SK-N-SH treated with all-trans-retinoic acid at 6 μM for 48 hours (cell line): ENCODE results near the gene HRH1.

ENCODE experiments used
- ATAC-seq: fragments of 200-7000 bp; cut with Tn5 transposase; 3 replicates; pipeline ENCODE4 v1.9.1; 2020; ENCODE audit warnings: mild to moderate bottlenecking, moderate library complexity
- ARNTL ChIP-seq: fragments of 450-650 bp; formaldehyde crosslinking; IDR thresholded peaks from 2 replicates; pipeline ENCODE4 v1.5.0; 2020; ENCODE audit warnings: low read depth, mild to moderate bottlenecking, moderate library complexity, borderline replicate concordance
- BACH2 ChIP-seq: fragments of 250-450 bp; sonication (Bioruptor Pico); IDR thresholded peaks from 2 replicates; pipeline ENCODE4 v1.9.0; 2021; ENCODE audit warnings: mild to moderate bottlenecking, borderline replicate concordance
- CSDC2 ChIP-seq: fragments of 250-450 bp; sonication (Bioruptor Pico); IDR thresholded peaks from 2 replicates; pipeline ENCODE4 v1.5.0; 2020; ENCODE audit warnings: mild to moderate bottlenecking, moderate library complexity
- GLIS3 ChIP-seq: fragments of 250-450 bp; sonication (Bioruptor Pico); IDR thresholded peaks from 2 replicates; pipeline ENCODE4 v1.5.0; 2020; ENCODE audit warnings: mild to moderate bottlenecking, moderate library complexity
- OSR1 ChIP-seq: fragments of 250-450 bp; sonication (Bioruptor Pico); IDR thresholded peaks from 2 replicates; pipeline ENCODE4 v1.8.0; 2022; ENCODE audit warnings: moderate library complexity, mild to moderate bottlenecking, inconsistent platforms
- PPARA ChIP-seq: fragments of 250-450 bp; sonication (Bioruptor Pico); IDR thresholded peaks from 2 replicates; pipeline ENCODE4 v1.5.0; 2020; ENCODE audit warnings: mild to moderate bottlenecking, borderline replicate concordance
- RARB ChIP-seq: fragments of 250-450 bp; sonication (Bioruptor Pico); IDR thresholded peaks from 2 replicates; pipeline ENCODE4 v1.8.0; 2021; ENCODE audit warnings: mild to moderate bottlenecking, moderate library complexity
- TCF4 ChIP-seq: fragments of 250-450 bp; sonication (Bioruptor Pico); IDR thresholded peaks from 2 replicates; pipeline ENCODE4 v1.8.0; 2021; ENCODE audit warnings: mild to moderate bottlenecking, moderate library complexity, borderline replicate concordance
- TOX ChIP-seq: fragments of 250-450 bp; sonication (Bioruptor Pico); IDR thresholded peaks from 2 replicates; pipeline ENCODE4 v1.8.0; 2021; ENCODE audit warnings: mild to moderate bottlenecking, moderate library complexity, borderline replicate concordance
- ZC3H10 ChIP-seq: fragments of 250-450 bp; sonication (Bioruptor Pico); IDR thresholded peaks from 2 replicates; pipeline ENCODE4 v1.5.1; 2021; ENCODE audit warnings: mild to moderate bottlenecking, moderate library complexity
- ZFP3 ChIP-seq: fragments of 250-450 bp; sonication (Bioruptor Pico); IDR thresholded peaks from 2 replicates; pipeline ENCODE4 v1.5.0; 2020; ENCODE audit warnings: mild to moderate bottlenecking, moderate library complexity
- ZFP30 ChIP-seq: fragments of 450-650 bp; formaldehyde crosslinking; IDR thresholded peaks from 2 replicates; pipeline ENCODE4 v1.5.0; 2022; ENCODE audit warnings: mild to moderate bottlenecking, moderate library complexity
- ZNF565 ChIP-seq: fragments of 450-650 bp; formaldehyde crosslinking; conservative IDR thresholded peaks from 2 replicates; pipeline ENCODE4 v1.5.0; 2020; ENCODE audit warnings: low read depth, mild to moderate bottlenecking, moderate library complexity
- ZNF70 ChIP-seq: fragments of 450-650 bp; formaldehyde crosslinking; IDR thresholded peaks from 2 replicates; pipeline ENCODE4 v1.5.0; 2020; ENCODE audit warnings: mild to moderate bottlenecking, moderate library complexity
- ZNF8 ChIP-seq: fragments of 450-650 bp; formaldehyde crosslinking; IDR thresholded peaks from 2 replicates; pipeline ENCODE4 v1.5.0; 2020; ENCODE audit warnings: mild to moderate bottlenecking, moderate library complexity
- TF ChIP-seq, protein P1 (sequence below): fragments of 250-450 bp; sonication (Bioruptor Pico); IDR thresholded peaks from 2 replicates; pipeline ENCODE4 v1.5.1; 2021; ENCODE audit warnings: mild to moderate bottlenecking, moderate library complexity
- TF ChIP-seq, protein P2 (sequence below): fragments of 250-450 bp; sonication (Bioruptor Pico); IDR thresholded peaks from 2 replicates; pipeline ENCODE4 v1.8.0; 2020; ENCODE audit warnings: mild to moderate bottlenecking, moderate library complexity, borderline replicate concordance
- TF ChIP-seq, protein P3 (sequence below): fragments of 250-450 bp; sonication (Bioruptor Pico); IDR thresholded peaks from 2 replicates; pipeline ENCODE4 v1.5.1; 2020; ENCODE audit warnings: low read depth, mild to moderate bottlenecking, moderate library complexity
- TF ChIP-seq, protein P4 (sequence below): fragments of 250-450 bp; sonication (Bioruptor Pico); IDR thresholded peaks from 2 replicates; pipeline ENCODE4 v1.8.0; 2021; ENCODE audit warnings: low read depth, mild to moderate bottlenecking, moderate library complexity, borderline replicate concordance

The HRH1 gene

DNA sequence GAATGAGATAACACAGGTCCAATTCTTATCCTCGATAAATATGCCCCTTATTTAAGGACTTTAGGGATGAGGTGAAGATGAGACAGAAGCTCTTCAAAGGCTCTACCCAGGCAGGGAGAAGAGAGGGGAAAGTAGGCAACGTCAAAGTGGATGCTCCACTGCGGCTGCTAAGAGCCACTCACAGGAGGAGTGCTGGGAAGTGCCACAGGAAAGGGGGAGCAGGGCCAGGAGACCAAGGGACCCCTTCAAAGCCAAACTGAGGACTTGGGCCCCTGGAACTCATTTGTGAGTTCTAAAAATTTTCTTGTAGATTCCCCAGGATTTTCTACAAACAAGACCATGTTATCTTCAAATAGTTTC, 70.6 kb downstream of the HRH1 start (continued):
- TF ChIP-seq, protein P1, sequence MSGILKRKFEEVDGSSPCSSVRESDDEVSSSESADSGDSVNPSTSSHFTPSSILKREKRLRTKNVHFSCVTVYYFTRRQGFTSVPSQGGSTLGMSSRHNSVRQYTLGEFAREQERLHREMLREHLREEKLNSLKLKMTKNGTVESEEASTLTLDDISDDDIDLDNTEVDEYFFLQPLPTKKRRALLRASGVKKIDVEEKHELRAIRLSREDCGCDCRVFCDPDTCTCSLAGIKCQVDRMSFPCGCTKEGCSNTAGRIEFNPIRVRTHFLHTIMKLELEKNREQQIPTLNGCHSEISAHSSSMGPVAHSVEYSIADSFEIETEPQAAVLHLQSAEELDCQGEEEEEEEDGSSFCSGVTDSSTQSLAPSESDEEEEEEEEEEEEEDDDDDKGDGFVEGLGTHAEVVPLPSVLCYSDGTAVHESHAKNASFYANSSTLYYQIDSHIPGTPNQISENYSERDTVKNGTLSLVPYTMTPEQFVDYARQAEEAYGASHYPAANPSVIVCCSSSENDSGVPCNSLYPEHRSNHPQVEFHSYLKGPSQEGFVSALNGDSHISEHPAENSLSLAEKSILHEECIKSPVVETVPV (CRISPR knock-in tag): no peak
- TF ChIP-seq, protein P2, sequence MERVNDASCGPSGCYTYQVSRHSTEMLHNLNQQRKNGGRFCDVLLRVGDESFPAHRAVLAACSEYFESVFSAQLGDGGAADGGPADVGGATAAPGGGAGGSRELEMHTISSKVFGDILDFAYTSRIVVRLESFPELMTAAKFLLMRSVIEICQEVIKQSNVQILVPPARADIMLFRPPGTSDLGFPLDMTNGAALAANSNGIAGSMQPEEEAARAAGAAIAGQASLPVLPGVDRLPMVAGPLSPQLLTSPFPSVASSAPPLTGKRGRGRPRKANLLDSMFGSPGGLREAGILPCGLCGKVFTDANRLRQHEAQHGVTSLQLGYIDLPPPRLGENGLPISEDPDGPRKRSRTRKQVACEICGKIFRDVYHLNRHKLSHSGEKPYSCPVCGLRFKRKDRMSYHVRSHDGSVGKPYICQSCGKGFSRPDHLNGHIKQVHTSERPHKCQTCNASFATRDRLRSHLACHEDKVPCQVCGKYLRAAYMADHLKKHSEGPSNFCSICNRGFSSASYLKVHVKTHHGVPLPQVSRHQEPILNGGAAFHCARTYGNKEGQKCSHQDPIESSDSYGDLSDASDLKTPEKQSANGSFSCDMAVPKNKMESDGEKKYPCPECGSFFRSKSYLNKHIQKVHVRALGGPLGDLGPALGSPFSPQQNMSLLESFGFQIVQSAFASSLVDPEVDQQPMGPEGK (CRISPR knock-in tag): no peak
- TF ChIP-seq PPARA (CRISPR knock-in tag) (no peak), ARNTL (no peak), ZNF70 (CRISPR knock-in tag) (no peak)

DNA sequence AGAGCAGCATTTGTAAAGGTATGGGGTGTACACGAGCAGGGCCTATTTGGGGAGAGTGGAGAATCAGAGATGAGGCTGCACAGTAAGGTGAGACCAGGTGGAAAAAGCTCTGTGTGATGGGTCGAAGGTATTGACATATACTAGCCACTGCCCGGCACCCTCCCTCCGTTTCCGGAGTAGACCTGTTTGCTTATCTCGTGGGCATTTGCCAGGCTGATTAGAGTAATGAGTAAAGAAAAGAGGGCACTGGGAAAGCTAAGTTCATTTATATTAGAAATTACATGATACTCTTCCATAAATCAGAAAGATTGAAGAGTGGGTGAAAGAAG, 71.7 kb downstream of the HRH1 start:
- TF ChIP-seq RARB (CRISPR knock-in tag) (no peak), ZNF565 (CRISPR knock-in tag) (no peak), GLIS3 (no peak), BACH2 (CRISPR knock-in tag) (no peak), ZFP3 (no peak), CSDC2 (CRISPR knock-in tag) (no peak), TOX (CRISPR knock-in tag) (no peak), OSR1 (CRISPR knock-in tag) (no peak), TCF4 (CRISPR knock-in tag) (no peak), ZNF70 (CRISPR knock-in tag) (no peak), ZC3H10 (no peak), ZFP30 (CRISPR knock-in tag) (no peak)
- TF ChIP-seq, protein P1 (CRISPR knock-in tag): no peak
- TF ChIP-seq, protein P3, sequence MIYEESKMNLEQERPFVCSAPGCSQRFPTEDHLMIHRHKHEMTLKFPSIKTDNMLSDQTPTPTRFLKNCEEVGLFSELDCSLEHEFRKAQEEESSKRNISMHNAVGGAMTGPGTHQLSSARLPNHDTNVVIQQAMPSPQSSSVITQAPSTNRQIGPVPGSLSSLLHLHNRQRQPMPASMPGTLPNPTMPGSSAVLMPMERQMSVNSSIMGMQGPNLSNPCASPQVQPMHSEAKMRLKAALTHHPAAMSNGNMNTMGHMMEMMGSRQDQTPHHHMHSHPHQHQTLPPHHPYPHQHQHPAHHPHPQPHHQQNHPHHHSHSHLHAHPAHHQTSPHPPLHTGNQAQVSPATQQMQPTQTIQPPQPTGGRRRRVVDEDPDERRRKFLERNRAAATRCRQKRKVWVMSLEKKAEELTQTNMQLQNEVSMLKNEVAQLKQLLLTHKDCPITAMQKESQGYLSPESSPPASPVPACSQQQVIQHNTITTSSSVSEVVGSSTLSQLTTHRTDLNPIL (CRISPR knock-in tag): no peak
- TF ChIP-seq, protein P2 (CRISPR knock-in tag): no peak
- ATAC-seq: no peak

DNA sequence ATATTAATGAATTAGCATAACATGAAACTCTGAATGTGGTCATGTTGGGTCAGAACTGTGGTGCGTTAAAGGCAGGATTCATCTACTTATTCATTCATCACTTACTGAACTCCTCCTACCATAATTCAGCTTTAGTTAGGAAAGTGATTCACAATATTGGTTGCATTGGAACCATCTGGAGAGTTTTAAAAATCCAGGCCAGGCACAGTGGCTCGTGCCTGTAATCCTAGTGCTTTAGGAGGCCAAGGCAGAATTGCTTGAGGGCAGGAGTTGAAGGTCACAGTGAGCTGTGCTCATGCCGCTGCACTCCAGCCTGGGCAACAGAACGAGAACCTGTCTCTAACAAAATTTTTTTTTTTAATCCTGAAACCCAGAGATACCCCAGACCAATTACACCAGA, 73.7 kb downstream of the HRH1 start:
- no peak for TF ChIP-seq ARNTL
- no peak for TF ChIP-seq OSR1 (CRISPR knock-in tag)
- no peak for TF ChIP-seq RARB (CRISPR knock-in tag)
- peak; percentile 40; the same call in 2 of the 3 replicates for ATAC-seq

DNA sequence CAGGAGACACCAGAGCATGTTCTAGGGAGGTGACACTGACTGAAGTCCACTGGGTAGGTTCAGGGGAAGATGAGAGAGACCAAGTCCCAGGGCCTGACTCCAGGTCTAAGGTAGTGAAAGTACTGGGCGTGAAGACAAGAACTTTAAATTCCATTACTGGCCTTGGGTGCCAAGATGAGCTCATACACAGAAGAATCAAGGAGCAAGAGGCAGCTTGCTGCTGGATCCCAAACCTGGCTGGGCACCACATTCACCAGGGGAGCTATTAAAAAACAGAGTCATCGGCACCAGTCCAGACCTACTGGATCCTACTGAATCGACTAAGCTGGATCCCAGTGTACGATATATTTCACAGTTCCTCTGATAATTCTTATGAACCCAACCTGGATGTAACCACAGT, 75.8 kb downstream of the HRH1 start:
- no peak for ATAC-seq
- TF ChIP-seq ZFP30 (CRISPR knock-in tag): no peak
- TF ChIP-seq, protein P3 (CRISPR knock-in tag): no peak
- no peak for TF ChIP-seq BACH2 (CRISPR knock-in tag)
- no peak for TF ChIP-seq TOX (CRISPR knock-in tag)
- TF ChIP-seq GLIS3: no peak
- TF ChIP-seq OSR1 (CRISPR knock-in tag): no peak
- no peak for TF ChIP-seq CSDC2 (CRISPR knock-in tag)
- TF ChIP-seq ZNF8 (CRISPR knock-in tag): no peak
- TF ChIP-seq ZC3H10: no peak
- TF ChIP-seq RARB (CRISPR knock-in tag): no peak
- no peak for TF ChIP-seq ARNTL
- TF ChIP-seq, protein P1 (CRISPR knock-in tag): no peak
- TF ChIP-seq, protein P4, sequence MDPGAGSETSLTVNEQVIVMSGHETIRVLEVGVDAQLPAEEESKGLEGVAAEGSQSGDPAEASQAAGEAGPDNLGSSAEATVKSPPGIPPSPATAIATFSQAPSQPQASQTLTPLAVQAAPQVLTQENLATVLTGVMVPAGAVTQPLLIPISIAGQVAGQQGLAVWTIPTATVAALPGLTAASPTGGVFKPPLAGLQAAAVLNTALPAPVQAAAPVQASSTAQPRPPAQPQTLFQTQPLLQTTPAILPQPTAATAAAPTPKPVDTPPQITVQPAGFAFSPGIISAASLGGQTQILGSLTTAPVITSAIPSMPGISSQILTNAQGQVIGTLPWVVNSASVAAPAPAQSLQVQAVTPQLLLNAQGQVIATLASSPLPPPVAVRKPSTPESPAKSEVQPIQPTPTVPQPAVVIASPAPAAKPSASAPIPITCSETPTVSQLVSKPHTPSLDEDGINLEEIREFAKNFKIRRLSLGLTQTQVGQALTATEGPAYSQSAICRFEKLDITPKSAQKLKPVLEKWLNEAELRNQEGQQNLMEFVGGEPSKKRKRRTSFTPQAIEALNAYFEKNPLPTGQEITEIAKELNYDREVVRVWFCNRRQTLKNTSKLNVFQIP: no peak
- no peak for TF ChIP-seq ZNF70 (CRISPR knock-in tag)
